Measurements from ENCODE around the gene RHAG.
"Not testable (repeated sequence)": the region's sequence is repeated elsewhere in the genome, so short reads cannot be mapped to it uniquely, and the experiment has no call there.

Gene RHAG

DNA sequence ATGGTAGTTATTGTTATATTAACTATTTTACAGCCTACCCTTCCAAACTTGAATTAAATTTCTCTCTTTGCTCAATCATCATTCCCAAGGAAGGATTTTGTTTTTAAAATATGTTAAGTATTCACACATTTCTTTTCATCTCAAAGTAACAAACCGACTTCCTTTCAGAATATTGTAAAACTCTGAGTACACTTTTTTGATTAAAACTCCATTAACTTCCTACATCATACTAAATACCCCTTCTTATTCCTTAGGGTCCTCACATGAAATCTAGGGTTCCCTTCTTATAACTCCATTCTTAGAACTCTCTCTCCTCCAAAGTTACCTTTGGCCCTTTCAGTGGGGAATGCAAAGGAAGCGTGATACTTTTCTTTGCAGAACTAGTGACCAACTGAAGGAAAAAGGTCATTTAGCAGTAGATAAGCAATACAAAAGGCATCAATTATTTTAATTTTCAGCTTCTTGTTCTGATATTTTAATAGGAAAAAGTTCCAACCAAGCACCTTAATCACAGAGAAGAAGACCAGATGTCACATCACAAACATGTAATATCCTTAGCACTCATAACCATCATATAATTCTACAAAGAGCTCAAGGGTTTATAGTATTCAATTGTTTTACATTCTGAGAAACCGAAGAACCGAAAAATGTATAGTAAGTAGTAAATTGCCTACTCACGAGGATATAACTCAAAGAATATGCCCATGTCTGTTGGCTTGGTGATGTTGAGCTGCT, 494 bp downstream of the RHAG start:
- no peak for DNase-seq (ENCODE audit: low spot score)

DNA sequence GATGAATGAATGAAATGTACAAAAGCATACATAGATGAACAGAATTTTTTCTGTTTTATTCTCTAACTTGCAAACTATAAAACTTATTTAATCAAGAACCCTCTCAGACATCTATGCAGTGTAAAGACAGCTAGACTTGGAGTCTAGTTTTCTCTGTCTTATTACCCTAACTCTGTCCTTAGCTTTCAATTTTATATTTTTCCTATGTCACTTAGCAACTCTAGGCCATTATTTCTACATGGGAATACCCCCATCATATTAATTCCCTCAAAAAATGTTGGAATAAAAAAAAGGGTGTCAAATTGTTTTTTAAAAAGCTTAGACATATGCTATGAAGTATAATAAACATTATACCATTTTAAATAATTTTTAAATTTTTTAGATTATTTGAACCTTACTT, 1.2 kb downstream of the RHAG start:
- DNase-seq (ENCODE audit: low spot score), result no peak

DNA sequence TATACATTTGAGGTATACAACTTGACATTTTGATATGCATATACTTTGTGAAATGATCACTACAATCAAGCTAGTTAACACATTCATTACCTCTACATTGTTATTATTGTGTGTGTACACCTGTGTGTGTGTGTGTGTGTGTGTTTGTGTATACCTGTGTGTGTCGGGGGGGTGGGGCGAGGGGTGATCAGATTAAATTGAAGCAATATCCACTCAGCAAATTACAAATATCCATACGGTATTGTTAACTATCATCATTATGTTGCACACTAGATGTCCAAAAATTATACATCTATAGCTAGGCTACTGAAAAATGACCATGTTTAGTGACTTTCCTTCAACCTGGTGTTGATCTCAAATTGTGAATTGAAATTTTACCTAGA, 1.8 kb downstream of the RHAG start:
- DNase-seq (ENCODE audit: low spot score), result no peak

DNA sequence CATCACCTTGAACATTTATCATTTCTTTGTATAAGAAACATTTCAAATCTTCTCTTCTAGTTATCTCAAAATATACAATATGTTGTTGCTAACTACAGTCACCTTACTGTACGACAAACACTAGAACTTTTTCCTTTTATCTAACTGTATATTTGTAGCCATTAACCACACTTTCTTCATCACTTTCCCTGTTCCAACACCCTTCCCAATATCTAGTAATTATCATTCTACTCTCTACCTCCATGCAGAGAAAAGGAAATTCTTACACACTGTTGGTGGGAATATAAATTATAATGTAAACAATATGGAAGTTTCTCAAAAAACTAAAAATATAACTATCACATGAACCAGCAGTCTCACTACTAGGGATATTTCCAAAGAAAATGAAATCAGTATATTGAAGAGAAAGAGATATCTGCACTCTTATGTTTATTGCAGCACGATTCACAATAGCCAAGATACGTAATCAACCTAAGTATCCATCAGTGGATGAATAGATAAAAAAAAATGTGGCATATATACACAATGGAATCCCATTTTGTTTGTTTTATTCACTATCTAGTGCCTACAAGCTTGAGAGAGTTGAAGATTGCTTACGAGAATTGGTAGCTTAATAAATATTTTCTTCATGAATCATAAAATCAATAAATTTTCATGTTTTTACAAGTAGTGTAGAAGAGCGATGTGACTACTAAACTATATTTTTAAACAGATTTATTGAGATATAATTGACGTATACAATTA, 2.4 kb downstream of the RHAG start:
- DNase-seq (ENCODE audit: low spot score), result no peak

DNA sequence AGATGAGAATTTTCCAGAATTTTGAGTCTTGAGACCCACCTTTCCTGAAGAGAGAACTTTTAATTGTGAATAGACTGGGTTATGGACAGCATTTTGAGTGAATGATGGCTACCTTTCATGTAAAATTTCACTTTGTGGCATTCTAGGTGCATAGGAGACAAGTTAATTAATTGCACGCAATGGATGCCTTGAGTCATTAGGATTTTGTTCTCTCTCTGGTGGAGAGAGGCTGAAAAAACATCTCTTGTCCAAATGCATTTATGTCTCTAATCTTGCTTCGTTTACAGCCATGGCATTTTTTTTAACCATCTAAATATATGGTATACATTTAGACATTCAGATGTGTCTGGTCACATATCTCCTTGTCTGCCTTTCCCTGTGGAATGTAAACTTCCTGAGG, 3.1 kb downstream of the RHAG start:
- DNase-seq (ENCODE audit: low spot score), result no peak

DNA sequence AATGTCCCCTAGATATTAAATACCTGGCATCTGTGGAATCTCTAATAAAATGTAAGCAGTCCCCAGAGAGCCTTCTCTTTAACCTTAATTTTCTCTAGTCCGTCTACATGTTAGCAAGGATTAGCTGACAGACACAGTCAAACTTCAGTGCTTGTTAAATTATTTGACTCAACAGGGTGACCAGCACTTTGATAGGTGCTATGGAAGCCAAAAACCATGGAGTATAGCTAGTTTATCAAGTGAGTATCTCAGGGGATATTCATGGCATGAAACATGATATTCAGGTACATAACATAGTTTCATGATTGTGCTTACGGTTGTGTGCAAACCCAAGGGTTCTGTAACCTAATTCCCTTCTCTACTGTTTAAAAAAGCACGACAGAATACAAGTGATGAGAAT, 3.9 kb downstream of the RHAG start:
- no peak for DNase-seq (ENCODE audit: low spot score)

DNA sequence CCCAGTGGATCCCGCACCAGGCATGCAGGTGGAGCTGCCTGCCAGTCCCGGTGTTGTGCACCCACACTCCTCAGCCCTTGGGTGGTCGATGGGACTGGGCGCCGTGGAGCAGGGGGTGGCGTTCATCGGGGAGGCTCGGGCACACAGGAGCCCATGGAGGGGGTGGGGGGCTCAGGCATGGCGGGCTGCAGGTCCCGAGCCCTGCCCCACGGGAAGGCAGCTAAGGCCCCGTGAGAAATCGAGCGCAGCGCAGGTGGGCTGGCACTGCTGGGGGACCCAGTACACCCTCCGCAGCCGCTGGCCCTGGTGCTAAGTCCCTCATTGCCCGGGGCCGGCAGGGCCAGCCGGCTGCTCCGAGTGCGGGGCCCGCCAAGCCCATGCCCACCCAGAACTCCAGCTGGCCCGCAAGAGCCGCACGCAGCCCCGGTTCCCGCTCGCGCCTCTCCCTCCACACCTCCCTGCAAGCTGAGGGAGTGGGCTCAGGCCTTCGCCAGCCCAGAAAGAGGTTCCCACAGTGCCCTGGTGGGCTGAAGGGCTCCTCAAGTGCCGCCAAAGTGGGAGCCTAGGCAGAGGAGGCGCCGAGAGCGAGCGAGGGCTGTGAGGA, 7.1 kb downstream of the RHAG start:
- not testable (repeated sequence) for DNase-seq (ENCODE audit: low spot score)

DNA sequence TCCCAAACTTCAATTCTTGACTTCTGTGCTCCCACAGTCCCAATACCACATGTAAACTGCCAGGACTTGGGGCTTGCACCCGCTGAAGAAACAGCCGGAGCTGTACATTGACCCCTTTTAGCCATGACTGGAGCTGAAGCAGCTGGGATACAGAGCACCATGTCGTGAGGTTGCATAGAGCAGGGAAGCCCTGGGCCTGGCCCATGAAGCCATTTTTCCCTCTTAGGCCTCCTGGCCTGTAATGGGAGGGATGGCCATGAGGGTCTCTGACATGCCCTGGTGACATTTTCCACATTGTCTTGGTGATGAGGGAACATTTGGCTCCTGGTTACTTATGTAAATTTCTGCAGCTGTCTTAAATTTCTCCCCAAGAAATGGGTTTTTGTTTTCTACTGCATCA, 9.8 kb downstream of the RHAG start:
- no peak for DNase-seq (ENCODE audit: low spot score)

DNA sequence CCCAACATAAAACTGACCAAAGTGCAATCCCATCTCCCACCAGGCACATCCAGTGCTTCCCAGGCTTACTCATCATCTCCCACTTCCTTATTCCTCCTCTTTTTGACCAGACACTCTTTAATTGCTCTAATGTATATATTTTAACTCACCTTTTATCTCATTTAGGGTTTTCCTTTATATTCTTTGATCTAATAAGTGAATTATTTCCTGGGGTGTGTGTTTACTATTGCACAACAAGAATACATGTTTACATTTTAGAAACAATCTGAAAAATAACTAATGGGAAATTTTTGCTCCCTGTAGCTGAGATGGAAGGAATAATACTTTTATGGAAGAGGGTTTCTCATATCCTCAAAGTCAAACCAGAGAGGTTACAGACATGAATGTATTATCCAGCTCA, 18.4 kb downstream of the RHAG start:
- DNase-seq (ENCODE audit: low spot score), result no peak

DNA sequence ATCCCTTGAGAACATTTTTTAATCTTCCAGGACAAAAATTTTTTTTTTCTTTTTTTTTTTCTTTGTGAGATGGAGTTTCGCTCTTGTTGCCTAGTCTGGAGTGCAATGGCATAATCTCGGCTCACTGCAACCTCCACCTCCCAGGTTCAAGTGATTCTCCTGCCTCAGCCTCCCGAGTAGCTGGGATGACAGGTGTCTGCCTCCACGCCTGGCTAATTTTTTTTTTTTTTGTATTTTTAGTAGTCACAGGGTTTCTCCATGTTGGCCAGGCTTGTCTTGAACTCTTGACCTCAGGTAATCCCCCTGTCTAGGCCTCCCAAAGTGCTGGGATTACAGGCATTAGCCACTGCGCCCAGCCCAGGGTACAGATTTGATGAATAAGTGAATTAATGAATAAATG, 22.5 kb downstream of the RHAG start:
- DNase-seq (ENCODE audit: low spot score), result not testable (repeated sequence)

DNA sequence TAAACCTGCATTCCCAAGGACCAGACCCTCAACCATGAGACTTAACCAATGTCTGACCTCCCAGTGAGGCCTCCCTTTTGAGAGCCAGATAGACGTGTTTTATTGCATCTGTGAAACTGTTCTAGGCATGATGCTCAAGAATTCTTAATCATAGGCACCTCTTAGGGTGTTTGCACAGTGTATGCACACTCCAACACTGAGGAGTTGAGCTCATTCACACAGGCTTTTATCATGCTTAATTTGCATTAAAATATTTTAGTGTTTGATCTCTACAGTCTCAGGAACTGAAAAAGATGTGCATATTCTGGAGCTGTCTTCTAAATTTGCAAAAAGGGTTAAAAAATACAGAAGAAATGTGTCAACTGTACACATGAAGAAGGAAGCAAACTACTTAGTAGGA, 27.4 kb downstream of the RHAG start:
- no peak for DNase-seq (ENCODE audit: low spot score)

DNA sequence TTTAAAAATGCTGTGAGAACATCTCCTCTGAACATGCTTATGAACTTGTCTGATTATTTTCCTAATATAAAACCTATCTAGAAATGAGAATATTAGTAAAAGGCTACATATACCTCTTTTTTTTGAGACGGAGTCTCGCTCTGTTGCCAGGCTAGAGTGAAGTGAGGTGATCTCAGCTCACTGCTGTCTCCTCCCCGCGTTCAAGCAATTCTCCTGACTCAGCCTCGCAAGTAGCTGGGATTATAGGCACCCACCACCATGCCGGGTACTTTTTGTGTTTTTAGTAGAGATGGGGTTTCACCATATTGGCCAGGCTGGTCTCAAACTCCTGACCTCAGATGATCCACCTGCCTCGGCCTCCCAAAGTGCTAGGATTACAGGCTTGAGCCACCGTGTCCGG, 28.4 kb downstream of the RHAG start:
- not testable (repeated sequence) for DNase-seq (ENCODE audit: low spot score)

DNA sequence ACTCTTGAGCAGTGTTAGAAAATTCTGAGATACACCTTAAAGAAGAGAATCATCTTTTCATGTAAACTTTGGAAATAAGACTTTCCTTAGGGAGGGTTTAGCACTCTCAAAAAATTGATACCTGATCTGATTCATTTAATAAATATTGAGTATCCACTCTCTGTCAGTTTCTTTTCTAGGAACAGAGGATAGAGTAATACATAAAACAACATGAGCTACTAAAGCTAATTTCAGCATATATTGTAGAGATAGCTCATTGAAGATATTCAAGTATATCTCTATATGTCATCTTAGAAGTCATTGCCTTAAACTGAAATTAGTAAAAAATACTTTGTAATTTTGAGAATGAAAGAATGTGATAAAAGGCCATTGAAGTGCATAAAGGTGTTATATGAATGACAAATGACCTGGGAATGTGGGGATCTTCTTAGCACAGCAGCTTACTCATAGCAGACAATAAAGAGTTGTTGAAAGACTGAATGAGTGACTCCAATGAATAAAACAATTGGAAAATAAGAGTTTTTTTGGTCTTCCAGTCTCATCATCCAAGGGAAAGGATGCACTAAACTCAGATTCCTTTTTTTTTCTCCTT, 29.2 kb downstream of the RHAG start:
- DNase-seq (ENCODE audit: low spot score), result no peak

DNA sequence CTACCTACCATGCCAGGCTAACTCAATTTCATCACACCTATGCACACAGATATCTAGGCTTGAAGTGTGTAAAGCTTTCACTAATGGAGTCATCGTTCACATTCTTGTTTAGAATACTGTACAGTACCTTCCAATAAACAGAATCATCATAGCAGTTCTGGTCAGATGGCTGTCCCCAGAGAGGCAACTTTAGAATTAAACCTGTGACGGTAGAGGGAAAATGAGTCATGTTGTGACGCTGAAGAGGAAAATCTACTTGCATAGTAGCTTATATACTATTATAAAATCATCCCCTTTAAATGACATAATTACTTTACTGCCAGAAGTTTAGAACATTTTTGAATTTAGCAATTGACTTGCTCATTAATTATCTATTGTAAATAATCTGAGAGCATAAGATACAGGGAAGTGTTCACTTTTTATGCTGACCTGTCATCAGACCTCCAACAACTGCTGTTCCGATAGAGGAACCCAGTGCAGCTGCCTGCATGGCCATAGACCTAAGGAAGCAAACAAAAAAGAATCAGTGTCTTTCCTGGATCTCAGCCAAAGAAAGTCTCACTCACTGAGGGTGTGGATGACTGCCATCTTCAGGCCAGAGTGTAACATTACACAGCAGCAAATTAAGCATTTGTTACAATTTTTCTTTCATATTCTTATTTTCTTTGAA, 29.8 kb downstream of the RHAG start:
- peak; percentile 80 for DNase-seq (ENCODE audit: low spot score)

DNA sequence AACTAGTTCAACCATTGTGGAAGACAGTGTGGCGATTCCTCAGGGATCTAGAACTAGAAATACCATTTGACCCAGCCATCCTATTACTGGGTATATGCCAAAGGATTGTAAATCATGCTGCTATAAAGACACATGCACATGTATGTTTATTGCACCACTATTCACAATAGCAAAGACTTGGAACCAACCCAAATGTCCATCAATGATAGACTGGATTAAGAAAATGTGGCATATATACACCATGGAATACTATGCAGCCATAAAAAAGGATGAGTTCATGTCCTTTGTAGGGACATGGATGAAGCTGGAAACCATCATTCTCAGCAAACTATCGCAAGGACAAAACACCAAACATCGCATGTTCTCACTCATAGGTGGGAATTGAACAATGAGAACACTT, 32.6 kb downstream of the RHAG start:
- DNase-seq (ENCODE audit: low spot score), result not testable (repeated sequence)

DNA sequence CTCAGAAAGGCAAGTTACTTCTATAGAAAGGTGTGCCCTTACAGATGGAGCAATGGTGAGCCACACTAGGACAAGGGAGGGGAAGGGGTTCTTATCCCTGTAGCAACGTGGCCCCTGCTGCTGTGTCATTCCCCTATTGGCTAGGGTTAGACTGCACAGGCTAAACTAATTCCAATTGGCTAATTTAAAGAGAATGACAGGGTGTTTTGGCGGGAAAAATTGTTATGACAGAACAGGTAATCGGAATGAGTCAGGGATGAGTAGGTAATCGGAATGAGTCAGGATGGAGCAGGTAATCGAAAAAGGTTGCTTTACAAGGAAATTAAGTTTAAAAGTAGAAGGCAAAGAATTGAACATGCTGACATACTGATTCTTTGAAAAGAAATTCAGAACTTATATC, 49.4 kb downstream of the RHAG start:
- not testable (repeated sequence) for DNase-seq (ENCODE audit: low spot score)

DNA sequence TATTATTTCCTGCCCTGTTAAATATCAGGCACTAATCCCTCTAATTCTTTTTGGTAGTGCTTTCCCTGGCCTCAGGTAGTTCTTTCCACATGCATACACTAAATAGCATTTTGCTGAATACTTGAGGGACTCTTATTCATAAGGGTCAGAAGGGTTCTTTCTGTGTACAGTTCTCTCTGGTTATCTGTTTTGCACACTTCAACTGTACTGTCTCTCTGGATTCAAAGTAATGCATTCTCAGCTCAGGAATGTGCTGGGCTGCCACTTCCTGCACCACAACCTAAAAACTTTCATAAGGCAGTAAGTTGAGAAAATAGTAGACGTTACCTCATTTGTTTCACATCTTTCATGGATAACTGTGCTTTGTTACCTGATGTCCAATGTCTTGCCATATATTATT, 54.1 kb downstream of the RHAG start:
- no peak for DNase-seq (ENCODE audit: low spot score)

DNA sequence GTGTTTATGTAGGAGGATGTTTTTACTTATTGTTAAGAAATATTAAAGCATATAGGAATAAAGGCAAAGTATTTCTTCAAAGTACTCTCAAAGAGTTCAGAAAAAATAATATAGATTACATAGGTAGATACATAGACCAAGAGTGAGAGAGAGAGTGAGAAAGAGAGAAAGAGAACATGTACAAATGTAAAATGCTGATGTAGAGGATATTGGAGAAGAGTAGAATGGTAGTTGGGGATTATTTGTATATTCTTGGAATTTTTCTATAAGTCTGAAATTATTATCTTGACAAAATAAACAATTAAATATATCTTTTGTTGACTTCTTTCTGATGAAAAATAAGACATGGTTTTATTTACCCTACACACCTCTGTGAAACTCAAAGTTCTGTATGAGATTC, 57.0 kb downstream of the RHAG start:
- no peak for DNase-seq (ENCODE audit: low spot score)

DNA sequence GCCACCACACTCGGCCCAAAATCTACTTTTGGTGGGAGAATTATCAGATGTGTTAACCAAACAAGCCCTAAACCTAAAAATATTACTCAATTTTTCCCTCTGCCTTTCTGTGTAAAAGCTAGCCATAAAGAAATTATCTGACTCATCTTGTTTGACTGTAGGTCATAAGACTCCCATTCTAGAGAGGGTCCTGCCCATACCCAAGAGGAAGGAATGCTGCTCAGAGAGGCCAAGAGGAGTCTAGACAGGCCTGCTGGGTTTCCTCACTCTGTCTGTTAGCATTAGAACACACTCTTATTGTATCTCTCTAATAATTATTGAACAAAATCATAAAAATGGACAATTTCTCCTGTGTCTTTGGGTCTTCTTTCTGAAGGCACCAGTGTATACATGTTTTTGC, 60.0 kb downstream of the RHAG start:
- no peak for DNase-seq (ENCODE audit: low spot score)

DNA sequence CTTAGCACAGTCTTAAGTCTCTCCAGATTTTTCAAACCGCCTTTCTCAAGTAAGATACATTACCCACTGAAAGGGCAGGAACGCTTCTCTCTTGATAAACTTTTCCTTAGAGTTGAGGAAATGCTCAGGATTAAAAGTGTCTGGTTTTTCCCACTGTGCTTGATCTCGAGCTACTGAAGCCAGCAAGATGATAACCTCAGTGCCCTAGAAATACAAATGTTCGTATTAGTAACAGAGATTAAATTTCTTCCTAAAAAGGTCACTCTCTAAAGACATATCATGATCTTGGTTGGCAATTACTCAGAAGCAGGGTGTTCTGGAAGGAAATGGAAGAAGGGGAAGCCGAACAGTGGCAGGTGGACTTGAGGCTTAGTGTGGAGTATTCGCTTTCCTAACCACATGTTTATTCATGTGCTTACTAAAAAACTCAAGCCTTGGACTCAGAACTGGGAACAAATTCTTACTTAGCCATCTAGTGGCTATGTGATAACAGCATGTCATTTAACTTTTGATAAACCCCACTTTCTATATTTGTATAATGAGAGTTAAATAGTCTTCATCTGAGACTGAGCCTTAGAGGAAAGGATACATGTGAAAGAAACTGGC, 66.1 kb downstream of the RHAG start:
- no peak for DNase-seq (ENCODE audit: low spot score)

DNA sequence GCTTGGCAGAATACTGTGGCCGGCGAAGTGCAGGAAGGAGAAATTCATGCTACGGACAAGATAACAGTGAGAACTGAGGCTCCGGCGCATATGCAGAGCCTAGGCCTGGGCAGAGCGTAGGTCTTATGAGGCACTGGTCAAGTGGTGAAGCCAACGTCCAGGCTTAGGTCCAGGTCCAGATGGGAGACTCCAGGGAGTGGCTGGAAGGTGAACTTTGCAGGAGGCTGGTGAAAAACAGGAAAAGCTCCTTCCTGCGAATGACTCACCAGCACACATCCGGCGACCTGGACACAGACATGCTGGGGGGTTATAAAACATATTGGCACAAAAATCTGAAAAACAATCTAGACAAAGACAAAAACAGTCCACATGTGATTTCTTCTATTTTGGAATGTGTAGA, 70.8 kb downstream of the RHAG start:
- no peak for DNase-seq (ENCODE audit: low spot score)

DNA sequence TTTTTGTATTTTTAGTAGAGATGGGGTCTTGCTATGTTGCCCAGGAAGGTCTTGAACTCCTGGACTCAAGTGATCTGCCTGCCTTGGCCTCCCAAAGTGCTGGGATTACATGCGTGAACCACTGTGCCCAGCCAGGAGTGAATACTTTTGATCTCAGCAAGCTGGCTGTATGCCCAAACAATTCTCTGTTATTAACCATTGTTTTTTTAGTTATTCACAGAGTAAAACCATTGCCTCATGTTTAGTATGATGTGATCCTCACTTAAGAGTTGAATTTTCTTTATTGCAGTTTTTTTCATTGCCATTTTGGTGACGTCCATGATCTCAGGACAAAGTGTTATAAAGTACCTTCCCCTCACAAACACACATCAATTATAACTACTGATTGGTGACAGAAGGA, 71.4 kb downstream of the RHAG start:
- no peak for DNase-seq (ENCODE audit: low spot score)

Measured in globus pallidus (tissue), 1 donor.